K562 (cell line): Measurements from ENCODE around the gene TENM4. TPM values are rescaled to one million over a fixed set of nuclear protein-coding genes. Genes with fewer than 3 reads are reported as not detected.

Experiments
- ATAC-seq: fragments of 200-7000 bp; cut with Tn5 transposase; 3 replicates; pipeline ENCODE4 v1.9.1; 2020; ENCODE audit warnings: moderate library complexity
- BruUV-seq: library from RNA; stranded (reverse); fragments of 400-500 nt; replicated peaks from 2 replicates; lab custom pipeline; 2021; lab: Mats Ljungman, UMichigan
- CTCF ChIA-PET: fragments of 300-600 bp; formaldehyde crosslinking; extraction: SDS; loops from one replicate; lab custom pipeline; 2021; ENCODE audit warnings: low intra/inter-chr PET ratio; lab: Yijun Ruan, JAX
- POLR2A ChIA-PET: fragments of 300-600, 350-650 bp; sonication (Branson Sonifier 250); formaldehyde crosslinking; extraction: SDS; loops from one replicate; lab custom pipeline; 2021; ENCODE audit warnings: antibody characterized with exemption, inconsistent platforms; lab: Yijun Ruan, JAX
- DNase-seq, 4 experiments: peaks; one replicate each; pipeline versions ENCODE4 v3.0.0 to v3.0.0-alpha.2; 2011 to 2018; ENCODE audit warnings: low spot score in 3 of 4, mixed read lengths in 3 of 4; ENCODE audit errors: extremely low read depth in 1 of 4
- FAIRE-seq: peaks from 2 replicates; lab custom pipeline; 2011; peaks lifted over from hg19 to GRCh38; lab: Jason Lieb, UNC
- H2AFZ ChIP-seq: 2 replicates; pipeline ENCODE4 v1.6.0; 2011; ENCODE audit warnings: low read depth, low read length, control low read depth, inconsistent platforms
- H3K27ac ChIP-seq: fragments of 200-600 bp; 3 replicates; pipeline ENCODE4 v1.8.0; 2011; ENCODE audit warnings: low read depth, mild to moderate bottlenecking, control low read depth, inconsistent platforms, low read length, moderate library complexity, mixed read lengths; ENCODE audit errors: extremely low read depth
- H3K27me3 ChIP-seq, 2 experiments: fragments of 300-600 bp in 1 of 2; 2 replicates in 1 of 2; 3 replicates in 1 of 2; pipeline versions ENCODE4 v1.6.0 to v1.8.0; 2011; ENCODE audit warnings: inconsistent platforms in 2 of 2, low read length in 2 of 2, mild to moderate bottlenecking in 1 of 2, mixed read lengths in 1 of 2, moderate library complexity in 1 of 2; ENCODE audit not compliant: control insufficient read depth in 2 of 2, insufficient read depth in 2 of 2
- H3K36me3 ChIP-seq: fragments of 300-600 bp; 3 replicates; pipeline ENCODE4 v1.8.0; 2011; ENCODE audit warnings: mild to moderate bottlenecking, low read length, inconsistent platforms; ENCODE audit not compliant: control insufficient read depth, insufficient read depth
- H3K4me1 ChIP-seq, 2 experiments: fragments of 200-600 bp in 1 of 2; replicated peaks in 1 of 2; 2 replicates in 1 of 2; 3 replicates in 1 of 2; pipeline versions ENCODE4 v1.5.1 to v1.8.0; 2011; ENCODE audit warnings: inconsistent platforms in 2 of 2, low read length in 2 of 2, mild to moderate bottlenecking in 1 of 2, mixed read lengths in 1 of 2, moderate library complexity in 1 of 2; ENCODE audit not compliant: control insufficient read depth in 2 of 2, insufficient read depth in 2 of 2
- H3K4me2 ChIP-seq: 2 replicates; pipeline ENCODE4 v1.6.1; 2011; ENCODE audit warnings: low read length, control low read depth, inconsistent platforms, mixed read lengths; ENCODE audit not compliant: insufficient read depth
- H3K4me3 ChIP-seq: fragments of 200-600 bp; sonication (generic), shearing (Covaris generic); 2 replicates; pipeline ENCODE4 v1.5.1; 2016; ENCODE audit warnings: control low read depth, inconsistent platforms
- H3K79me2 ChIP-seq: fragments of 200-600 bp; 3 replicates; pipeline ENCODE4 v1.8.0; 2011; ENCODE audit warnings: low read length, inconsistent platforms; ENCODE audit not compliant: control insufficient read depth, insufficient read depth
- H3K9ac ChIP-seq, 2 experiments: 2 replicates each; pipeline versions ENCODE4 v1.6.0 to v1.6.1; 2011; ENCODE audit warnings: low read depth in 2 of 2, low read length in 2 of 2, control low read depth in 1 of 2, inconsistent platforms in 1 of 2, mild to moderate bottlenecking in 1 of 2, mixed read lengths in 1 of 2; ENCODE audit not compliant: insufficient read depth in 1 of 2
- H3K9me1 ChIP-seq: one replicate; pipeline ENCODE4 v1.6.0; 2011; ENCODE audit warnings: inconsistent platforms, mild to moderate bottlenecking, low read length, moderate library complexity; ENCODE audit not compliant: control insufficient read depth, insufficient read depth
- H3K9me3 ChIP-seq: replicated peaks from 2 replicates; pipeline ENCODE4 v1.5.1; 2011; ENCODE audit warnings: low read depth, low read length, inconsistent platforms; ENCODE audit not compliant: control insufficient read depth, insufficient read depth
- H4K20me1 ChIP-seq: replicated peaks from 2 replicates; pipeline ENCODE4 v1.6.1; 2011; ENCODE audit warnings: low read length, inconsistent platforms, mixed read lengths; ENCODE audit not compliant: control insufficient read depth, insufficient read depth
- ATF2 ChIP-seq: sonication (generic); formaldehyde crosslinking; IDR thresholded peaks from 2 replicates; pipeline ENCODE4 v1.8.1; 2022; ENCODE audit warnings: missing genetic modification reagents
- CEBPG ChIP-seq, 3 experiments: fragments of 200-800 bp in 1 of 3; sonication (Bioruptor generic) in 1 of 3; sonication (generic) in 1 of 3; formaldehyde crosslinking in 1 of 3; IDR thresholded peaks in 2 of 3; conservative IDR thresholded peaks in 1 of 3; 2 replicates each; pipeline versions ENCODE4 v1.6.1 to v1.8.0; 2016 to 2022; ENCODE audit warnings: missing compliant biosample characterization in 2 of 3, missing genetic modification characterization in 2 of 3, mild to moderate bottlenecking in 1 of 3, missing genetic modification reagents in 1 of 3
- HDAC3 ChIP-seq: fragments of 450-650 bp; IDR thresholded peaks from 2 replicates; pipeline ENCODE4 v1.6.1; 2018; ENCODE audit warnings: borderline replicate concordance, mild to moderate bottlenecking, moderate library complexity; ENCODE audit not compliant: partially characterized antibody
- IRF1 ChIP-seq: sonication (generic); formaldehyde crosslinking; IDR thresholded peaks from 2 replicates; pipeline ENCODE4 v1.8.0; 2022; ENCODE audit warnings: missing genetic modification reagents, mild to moderate bottlenecking, borderline replicate concordance
- MTA3 ChIP-seq: fragments of 450-650 bp; formaldehyde crosslinking; IDR thresholded peaks from 2 replicates; pipeline ENCODE4 v1.6.1; 2017; ENCODE audit warnings: mild to moderate bottlenecking, borderline replicate concordance
- NR2C2 ChIP-seq, 2 experiments: fragments of 200-800 bp in 1 of 2; sonication (Bioruptor generic) in 1 of 2; sonication (generic) in 1 of 2; formaldehyde crosslinking in 1 of 2; IDR thresholded peaks; 2 replicates each; pipeline versions ENCODE4 v1.6.1 to v1.8.0; 2016 to 2022; ENCODE audit warnings: mild to moderate bottlenecking in 1 of 2, missing compliant biosample characterization in 1 of 2, missing genetic modification characterization in 1 of 2, missing genetic modification reagents in 1 of 2
- POLR2AphosphoS5 ChIP-seq: IDR thresholded peaks from 2 replicates; pipeline ENCODE4 v1.6.1; 2011; ENCODE audit warnings: mild to moderate bottlenecking, low read depth, low read length, moderate library complexity; ENCODE audit not compliant: control insufficient read depth, insufficient read depth
- RFX5 ChIP-seq: IDR thresholded peaks from 2 replicates; pipeline ENCODE4 v1.6.1; 2011; ENCODE audit warnings: low read depth, mild to moderate bottlenecking, improper control_type of control experiment, low read length
- STAT5A ChIP-seq: IDR thresholded peaks from 2 replicates; pipeline ENCODE4 v1.6.1; 2012; ENCODE audit warnings: low read length, inconsistent platforms, borderline replicate concordance
- ZFX ChIP-seq: sonication (generic); formaldehyde crosslinking; IDR thresholded peaks from 2 replicates; pipeline ENCODE4 v1.8.0; 2022; ENCODE audit warnings: mild to moderate bottlenecking, missing genetic modification reagents, moderate library complexity
- ZNF174 ChIP-seq: fragments of 250-450 bp; sonication (Bioruptor Pico); IDR thresholded peaks from 2 replicates; pipeline ENCODE4 v1.4.0; 2020; ENCODE audit warnings: mild to moderate bottlenecking
- WGBS: fragments of 100-300 bp; shearing (Covaris generic); methylation state at CpG from one replicate; pipeline ENCODE4 v1.1.6; 2016; ENCODE audit warnings: low coverage, mixed read lengths; ENCODE audit not compliant: insufficient coverage; ENCODE audit errors: missing lambda C conversion rate; 5-methylcytosine and 5-hydroxymethylcytosine counted together
- in situ Hi-C: fragments of 300-500 bp; cut with MboI; formaldehyde crosslinking; loops from 4 replicates; pipeline ENCODE4 v1.15.0; 2018; ENCODE audit warnings: inconsistent platforms, mixed read lengths
- intact Hi-C: fragments of 100-400 bp; cut with micrococcal nuclease; formaldehyde crosslinking; loops from 2 replicates; pipeline ENCODE4 v1.14.2; 2022
- polyA plus RNA-seq, 8 experiments: library from polyadenylated mRNA; depleted of rRNA in 4 of 8; stranded (reverse) in 5 of 8; unstranded in 3 of 8; fragments of >200 nt; fragmentation: Nextera tagmentation in 2 of 8; fragmentation: Illumina TruSeq in 1 of 8; extraction: Ambion mirVana in 2 of 8; extraction: Trizol in 1 of 8; gene quantifications; 2 replicates each; pipeline versions ENCODE4 v1.2.1 to v1.2.3, GENCODE V29; 2011 to 2014; ENCODE audit warnings: inconsistent platforms in 1 of 8, missing spikeins in 1 of 8
- total RNA-seq, 7 experiments: library from RNA; depleted of rRNA in 6 of 7; stranded (reverse); fragments of >200 nt in 6 of 7; fragmentation: Illumina TruSeq in 2 of 7; extraction: Trizol in 2 of 7; gene quantifications; 2 replicates each; pipeline versions ENCODE4 v1.2.1 to v1.2.3, GENCODE V29; 2011 to 2021; ENCODE audit warnings: low replicate concordance in 1 of 7
- TF ChIP-seq, protein P1 (sequence below): sonication (generic); IDR thresholded peaks from 2 replicates; pipeline ENCODE4 v1.6.1; 2016
- TF ChIP-seq, protein P2 (sequence below): fragments of 450-650 bp; formaldehyde crosslinking; IDR thresholded peaks from 2 replicates; pipeline ENCODE4 v1.4.0; 2020; ENCODE audit warnings: mild to moderate bottlenecking, moderate library complexity
- TF ChIP-seq, protein P3 (sequence below): fragments of 450-650 bp; IDR thresholded peaks from 2 replicates; pipeline ENCODE4 v1.6.1; 2018; ENCODE audit warnings: mild to moderate bottlenecking, low read depth; ENCODE audit not compliant: partially characterized antibody

Gene TENM4
- total and polyA plus RNA-seq, 9 of the 15 experiments (the other 6 are each of a cell fraction or from before 2014, with no cell fraction given), result 0.16 TPM; not detected in 8

DNA sequence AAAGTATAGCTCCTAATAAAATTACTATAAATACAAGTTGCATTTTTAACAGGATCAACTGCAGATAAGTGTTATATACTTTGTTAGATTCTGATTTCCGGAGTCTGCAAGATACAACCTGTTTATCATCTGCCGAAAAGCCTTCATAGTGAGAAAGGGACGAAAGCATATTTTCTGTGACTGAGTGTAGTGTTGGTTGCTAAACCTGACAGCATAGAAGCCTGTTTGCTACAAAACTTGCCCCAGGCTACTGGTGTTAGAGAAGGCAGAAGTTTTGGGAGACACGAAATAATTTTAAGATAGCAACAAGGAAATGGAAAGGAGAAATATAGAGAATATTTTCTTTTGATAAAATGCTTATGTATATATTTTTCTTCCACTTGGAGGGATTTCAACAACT, 622.6 kb downstream of the TENM4 start:
- Histone ChIP-seq H3K9me1 (no peaks in the 10 kb centered on the region), H3K4me1 (peaks cover 0 to 5% of the 10 kb centered on the region in 2 experiments; a peak in 2 of 5 replicates), H3K27ac (no peak overlapping the region), H3K9me3 (no peaks in the 10 kb centered on the region), H3K4me2 (no peak overlapping the region), H3K9ac (no peak overlapping the region), H4K20me1 (0 out of 2 replicates have a peak, but pooled peaks cover 3% of the 10 kb centered on the region), H3K79me2 (no peaks in the 10 kb centered on the region), H3K4me3 (no peak overlapping the region), H3K36me3 (no peaks in the 10 kb centered on the region), H2AFZ (no peak overlapping the region), H3K27me3 (peaks cover 3 to 6% of the 10 kb centered on the region in 2 experiments; a peak in 3 of 5 replicates)
- BruUV-seq, result no TSS peak
- POLR2A ChIA-PET, result interaction anchor here (2.7 kb wide), 1 partner anchor 8 kb away, joined by 8 read pairs; no protein-coding TSS in a partner anchor
- no peak for DNase-seq
- no peak for FAIRE-seq
- WGBS, result 1% methylated on average over 4 of the region's 4 CpGs
- intact Hi-C loops, result no loop called here
- CTCF ChIA-PET, result no interaction called here
- no peak for ATAC-seq
- in situ Hi-C loops, result no loop called here
- no peak for TF ChIP-seq IRF1
- no peak for TF ChIP-seq NR2C2 (CRISPR knock-in tag; IDR thresholded peaks at IDR 0.05)
- TF ChIP-seq NR2C2 (tag; IDR thresholded peaks at IDR 0.05), result no peak
- TF ChIP-seq CEBPG (CRISPR knock-in tag; IDR thresholded peaks at IDR 0.05), result no peak
- TF ChIP-seq CEBPG (tag; conservative IDR thresholded peaks at IDR 0.05 in 1 of 2, IDR thresholded peaks at IDR 0.05 in 1 of 2), result no peak
- no peak for TF ChIP-seq MTA3
- TF ChIP-seq ZFX (CRISPR knock-in tag), result no peak
- TF ChIP-seq STAT5A, result no peak
- TF ChIP-seq HDAC3, result no peak
- TF ChIP-seq, protein P1, sequence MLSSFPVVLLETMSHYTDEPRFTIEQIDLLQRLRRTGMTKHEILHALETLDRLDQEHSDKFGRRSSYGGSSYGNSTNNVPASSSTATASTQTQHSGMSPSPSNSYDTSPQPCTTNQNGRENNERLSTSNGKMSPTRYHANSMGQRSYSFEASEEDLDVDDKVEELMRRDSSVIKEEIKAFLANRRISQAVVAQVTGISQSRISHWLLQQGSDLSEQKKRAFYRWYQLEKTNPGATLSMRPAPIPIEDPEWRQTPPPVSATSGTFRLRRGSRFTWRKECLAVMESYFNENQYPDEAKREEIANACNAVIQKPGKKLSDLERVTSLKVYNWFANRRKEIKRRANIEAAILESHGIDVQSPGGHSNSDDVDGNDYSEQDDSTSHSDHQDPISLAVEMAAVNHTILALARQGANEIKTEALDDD, result no peak
- no peak for TF ChIP-seq ZNF174 (CRISPR knock-in tag)
- TF ChIP-seq, protein P2, sequence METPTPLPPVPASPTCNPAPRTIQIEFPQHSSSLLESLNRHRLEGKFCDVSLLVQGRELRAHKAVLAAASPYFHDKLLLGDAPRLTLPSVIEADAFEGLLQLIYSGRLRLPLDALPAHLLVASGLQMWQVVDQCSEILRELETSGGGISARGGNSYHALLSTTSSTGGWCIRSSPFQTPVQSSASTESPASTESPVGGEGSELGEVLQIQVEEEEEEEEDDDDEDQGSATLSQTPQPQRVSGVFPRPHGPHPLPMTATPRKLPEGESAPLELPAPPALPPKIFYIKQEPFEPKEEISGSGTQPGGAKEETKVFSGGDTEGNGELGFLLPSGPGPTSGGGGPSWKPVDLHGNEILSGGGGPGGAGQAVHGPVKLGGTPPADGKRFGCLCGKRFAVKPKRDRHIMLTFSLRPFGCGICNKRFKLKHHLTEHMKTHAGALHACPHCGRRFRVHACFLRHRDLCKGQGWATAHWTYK (CRISPR knock-in tag), result no peak
- TF ChIP-seq POLR2AphosphoS5, result no peak
- TF ChIP-seq, protein P3, sequence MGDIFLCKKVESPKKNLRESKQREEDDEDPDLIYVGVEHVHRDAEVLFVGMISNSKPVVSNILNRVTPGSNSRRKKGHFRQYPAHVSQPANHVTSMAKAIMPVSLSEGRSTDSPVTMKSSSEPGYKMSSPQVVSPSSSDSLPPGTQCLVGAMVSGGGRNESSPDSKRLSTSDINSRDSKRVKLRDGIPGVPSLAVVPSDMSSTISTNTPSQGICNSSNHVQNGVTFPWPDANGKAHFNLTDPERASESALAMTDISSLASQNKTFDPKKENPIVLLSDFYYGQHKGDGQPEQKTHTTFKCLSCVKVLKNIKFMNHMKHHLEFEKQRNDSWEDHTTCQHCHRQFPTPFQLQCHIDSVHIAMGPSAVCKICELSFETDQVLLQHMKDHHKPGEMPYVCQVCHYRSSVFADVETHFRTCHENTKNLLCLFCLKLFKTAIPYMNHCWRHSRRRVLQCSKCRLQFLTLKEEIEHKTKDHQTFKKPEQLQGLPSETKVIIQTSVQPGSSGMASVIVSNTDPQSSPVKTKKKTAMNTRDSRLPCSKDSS, result no peak
- no peak for TF ChIP-seq ATF2 (CRISPR knock-in tag)
- TF ChIP-seq RFX5, result no peak
